Keratinocyte (primary cell): Measurements from ENCODE around the gene CDH16. TPM values are rescaled to one million over a fixed set of nuclear protein-coding genes. Genes with fewer than 3 reads are reported as not detected.

Experiments used
- DNase-seq: peaks from one replicate; pipeline ENCODE4 v3.0.0-alpha.2; 2011; ENCODE audit warnings: low read depth, missing footprints, low spot score
- FAIRE-seq: peaks from 2 replicates; lab custom pipeline; 2011; peaks lifted over from hg19 to GRCh38; lab: Jason Lieb, UNC
- H2AFZ ChIP-seq: 2 replicates; pipeline ENCODE4 v1.6.0; 2012; ENCODE audit warnings: low read length, control low read depth, inconsistent platforms; ENCODE audit not compliant: control insufficient read depth
- H3K27ac ChIP-seq: 2 replicates; pipeline ENCODE4 v1.5.1; 2011; ENCODE audit warnings: low read length; ENCODE audit not compliant: control insufficient read depth, insufficient read depth
- H3K27me3 ChIP-seq: 3 replicates; pipeline ENCODE4 v1.6.0; 2011; ENCODE audit warnings: low read length; ENCODE audit not compliant: control insufficient read depth, insufficient read depth; ENCODE audit errors: extremely low read depth
- H3K36me3 ChIP-seq, 2 experiments: 2 replicates in 1 of 2; 3 replicates in 1 of 2; pipeline ENCODE4 v1.5.1; 2011; ENCODE audit warnings: low read length in 2 of 2, mild to moderate bottlenecking in 1 of 2; ENCODE audit not compliant: control insufficient read depth in 2 of 2, insufficient read depth in 2 of 2; ENCODE audit errors: extremely low read depth in 1 of 2
- H3K4me1 ChIP-seq: 3 replicates; pipeline ENCODE4 v1.5.1; 2011; ENCODE audit warnings: low read length; ENCODE audit not compliant: control insufficient read depth, insufficient read depth; ENCODE audit errors: extremely low read depth
- H3K4me2 ChIP-seq: 3 replicates; pipeline ENCODE4 v1.6.0; 2011; ENCODE audit warnings: low read depth, low read length; ENCODE audit not compliant: control insufficient read depth, insufficient read depth; ENCODE audit errors: extremely low read depth
- H3K4me3 ChIP-seq, 3 experiments: fragments of 200-600 bp in 1 of 3; sonication (generic) in 1 of 3; 2 replicates in 2 of 3; 3 replicates in 1 of 3; pipeline ENCODE4 v1.5.1; 2011 to 2016; ENCODE audit warnings: low read length in 3 of 3, mild to moderate bottlenecking in 3 of 3, control low read depth in 2 of 3, inconsistent platforms in 1 of 3, low read depth in 1 of 3, mixed read lengths in 1 of 3, mixed run types in 1 of 3, moderate library complexity in 1 of 3; ENCODE audit not compliant: control insufficient read depth in 2 of 3, insufficient read depth in 2 of 3; ENCODE audit errors: extremely low read depth in 1 of 3
- H3K79me2 ChIP-seq: 2 replicates; pipeline ENCODE4 v1.6.0; 2012; ENCODE audit warnings: low read length; ENCODE audit not compliant: control insufficient read depth, insufficient read depth
- H3K9ac ChIP-seq: 3 replicates; pipeline ENCODE4 v1.6.0; 2011; ENCODE audit warnings: low read length; ENCODE audit not compliant: control insufficient read depth, insufficient read depth; ENCODE audit errors: extremely low read depth
- H3K9me1 ChIP-seq: 3 replicates; pipeline ENCODE4 v1.6.0; 2011; ENCODE audit warnings: low read length; ENCODE audit not compliant: control insufficient read depth, insufficient read depth; ENCODE audit errors: extremely low read depth
- H3K9me3 ChIP-seq: 2 replicates; pipeline ENCODE4 v1.5.1; 2012; ENCODE audit warnings: low read depth, low read length; ENCODE audit not compliant: control insufficient read depth
- H4K20me1 ChIP-seq: 3 replicates; pipeline ENCODE4 v1.6.0; 2011; ENCODE audit warnings: low read length; ENCODE audit not compliant: control insufficient read depth, insufficient read depth; ENCODE audit errors: extremely low read depth
- CTCF ChIP-seq, 3 experiments: IDR thresholded peaks in 1 of 3; conservative IDR thresholded peaks in 1 of 3; optimal IDR thresholded peaks in 1 of 3; 2 replicates in 2 of 3; 3 replicates in 1 of 3; pipeline versions ENCODE3 to v1.5.1; 2011; ENCODE audit warnings: low read length in 3 of 3, mild to moderate bottlenecking in 3 of 3, moderate library complexity in 2 of 3, control low read depth in 1 of 3, inconsistent platforms in 1 of 3; ENCODE audit not compliant: insufficient read depth in 2 of 3; ENCODE audit errors: extremely low read depth in 1 of 3
- EZH2 ChIP-seq: IDR thresholded peaks from one replicate; pipeline ENCODE4 v1.6.1; 2012; ENCODE audit warnings: inconsistent platforms, mild to moderate bottlenecking, low read length, moderate library complexity
- dilution Hi-C: fragments of 300-500 bp; cut with MboI; formaldehyde crosslinking; loops from one replicate; pipeline ENCODE4 v1.7.0; 2020; ENCODE audit warnings: low sequenced_read_pairs; ENCODE audit not compliant: extremely low pct_ligation_motif_present
- polyA plus RNA-seq, 5 experiments: library from polyadenylated mRNA; depleted of rRNA in 3 of 5; stranded (reverse) in 3 of 5; stranded (forward) in 1 of 5; unstranded in 1 of 5; fragments of >200 nt; gene quantifications; 1 replicate in 1 of 5; 2 replicates in 3 of 5; 3 replicates in 1 of 5; pipeline versions ENCODE4 v1.2.1 to v1.2.3, GENCODE V29; 2011 to 2012; ENCODE audit warnings: missing spikeins in 2 of 5, low read depth in 1 of 5, low replicate concordance in 1 of 5

CDH16 gene
- polyA plus RNA-seq, 1 donor (not counting 4 experiments of a cell fraction or from before 2014, with no cell fraction given): 0.45 TPM

GRCh38 chr16:66874079-66874775 lies 44.5 kb downstream of the CDH16 start:
- no peak overlapping the region for H3K4me2 ChIP-seq
- DNase-seq: no peak
- H3K27ac ChIP-seq: no peak overlapping the region
- H3K9ac ChIP-seq: no peak overlapping the region
- H3K9me3 ChIP-seq: no peaks in the 10 kb centered on the region
- no peaks in the 10 kb centered on the region for H3K9me1 ChIP-seq
- peaks cover 5% of the 10 kb centered on the region for H3K4me1 ChIP-seq
- FAIRE-seq: no peak
- no peaks in the 10 kb centered on the region for H3K79me2 ChIP-seq
- H3K4me3 ChIP-seq: no peak overlapping the region
- dilution Hi-C loops: no loop called here
- no peak for TF ChIP-seq EZH2
- no peak for TF ChIP-seq CTCF (optimal IDR thresholded peaks at IDR 0.05 in 1 of 3, IDR thresholded peaks at IDR 0.05 in 1 of 3, conservative IDR thresholded peaks at IDR 0.05 in 1 of 3; ENCODE audit: extremely low read depth in 1 of 3, insufficient read depth in 2 of 3, low read length in 3 of 3)
- H2AFZ ChIP-seq: no peak overlapping the region
- no peaks in the 10 kb centered on the region for H3K36me3 ChIP-seq
- H3K27me3 ChIP-seq: no peaks in the 10 kb centered on the region
- H4K20me1 ChIP-seq: no peaks in the 10 kb centered on the region

GRCh38 chr16:66873685-66874055 lies 45.0 kb downstream of the CDH16 start:
- Histone ChIP-seq H3K4me3 (no peak overlapping the region), H3K27me3 (no peaks in the 10 kb centered on the region), H2AFZ (no peak overlapping the region), H3K9me1 (no peaks in the 10 kb centered on the region), H3K4me2 (no peak overlapping the region), H3K9me3 (no peaks in the 10 kb centered on the region), H4K20me1 (no peaks in the 10 kb centered on the region), H3K4me1 (peaks cover 5% of the 10 kb centered on the region), H3K79me2 (no peaks in the 10 kb centered on the region), H3K36me3 (no peaks in the 10 kb centered on the region), H3K27ac (no peak overlapping the region), H3K9ac (no peak overlapping the region)
- TF ChIP-seq EZH2: no peak
- no peak for TF ChIP-seq CTCF (optimal IDR thresholded peaks at IDR 0.05 in 1 of 3, IDR thresholded peaks at IDR 0.05 in 1 of 3, conservative IDR thresholded peaks at IDR 0.05 in 1 of 3; ENCODE audit: extremely low read depth in 1 of 3, insufficient read depth in 2 of 3, low read length in 3 of 3)
- DNase-seq (no peak), FAIRE-seq (no peak)
- dilution Hi-C loops: no loop called here
